GM12801 (cell line): ENCODE results near the gene SLIT3.

Source experiments
- TF ChIP-seq, protein P1 (sequence below): IDR thresholded peaks from one replicate; pipeline ENCODE4 v1.5.1; 2011; ENCODE audit warnings: control low read depth; ENCODE audit not compliant: insufficient read length; ENCODE audit errors: extremely low read depth

SLIT3 gene

GRCh38 chr5:168765551-168766425 is 535.2 kb downstream of the SLIT3 start:
- TF ChIP-seq, protein P1, sequence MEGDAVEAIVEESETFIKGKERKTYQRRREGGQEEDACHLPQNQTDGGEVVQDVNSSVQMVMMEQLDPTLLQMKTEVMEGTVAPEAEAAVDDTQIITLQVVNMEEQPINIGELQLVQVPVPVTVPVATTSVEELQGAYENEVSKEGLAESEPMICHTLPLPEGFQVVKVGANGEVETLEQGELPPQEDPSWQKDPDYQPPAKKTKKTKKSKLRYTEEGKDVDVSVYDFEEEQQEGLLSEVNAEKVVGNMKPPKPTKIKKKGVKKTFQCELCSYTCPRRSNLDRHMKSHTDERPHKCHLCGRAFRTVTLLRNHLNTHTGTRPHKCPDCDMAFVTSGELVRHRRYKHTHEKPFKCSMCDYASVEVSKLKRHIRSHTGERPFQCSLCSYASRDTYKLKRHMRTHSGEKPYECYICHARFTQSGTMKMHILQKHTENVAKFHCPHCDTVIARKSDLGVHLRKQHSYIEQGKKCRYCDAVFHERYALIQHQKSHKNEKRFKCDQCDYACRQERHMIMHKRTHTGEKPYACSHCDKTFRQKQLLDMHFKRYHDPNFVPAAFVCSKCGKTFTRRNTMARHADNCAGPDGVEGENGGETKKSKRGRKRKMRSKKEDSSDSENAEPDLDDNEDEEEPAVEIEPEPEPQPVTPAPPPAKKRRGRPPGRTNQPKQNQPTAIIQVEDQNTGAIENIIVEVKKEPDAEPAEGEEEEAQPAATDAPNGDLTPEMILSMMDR: no peak

DNA sequence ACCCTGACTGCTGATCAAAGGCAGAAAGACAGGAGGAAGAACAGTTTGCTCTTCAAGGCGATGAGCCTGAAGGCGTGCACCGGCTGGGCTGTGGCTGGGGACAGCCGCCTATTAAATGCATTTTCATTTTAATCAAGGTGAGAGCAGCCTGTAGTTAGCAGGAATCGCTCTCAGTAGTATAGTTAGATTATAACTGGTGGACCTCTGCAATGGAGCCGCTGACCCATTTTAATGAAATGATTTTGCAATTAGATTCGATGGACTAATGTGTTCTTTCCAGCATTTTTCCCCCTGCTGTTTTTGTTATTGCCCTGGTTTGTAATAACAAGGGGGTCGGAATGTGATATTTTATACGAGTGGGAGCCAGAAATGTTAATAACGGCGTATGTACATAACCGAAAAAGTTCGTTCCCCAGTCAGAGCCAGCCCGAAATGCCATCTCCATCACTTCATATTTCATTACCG is 535.8 kb downstream of the SLIT3 start:
- TF ChIP-seq, protein P1: no peak

GRCh38 chr5:168756453-168757391 is 544.2 kb downstream of the SLIT3 start:
- TF ChIP-seq, protein P1: no peak

GRCh38 chr5:168755548-168756093 is 545.3 kb downstream of the SLIT3 start:
- TF ChIP-seq, protein P1: no peak

DNA sequence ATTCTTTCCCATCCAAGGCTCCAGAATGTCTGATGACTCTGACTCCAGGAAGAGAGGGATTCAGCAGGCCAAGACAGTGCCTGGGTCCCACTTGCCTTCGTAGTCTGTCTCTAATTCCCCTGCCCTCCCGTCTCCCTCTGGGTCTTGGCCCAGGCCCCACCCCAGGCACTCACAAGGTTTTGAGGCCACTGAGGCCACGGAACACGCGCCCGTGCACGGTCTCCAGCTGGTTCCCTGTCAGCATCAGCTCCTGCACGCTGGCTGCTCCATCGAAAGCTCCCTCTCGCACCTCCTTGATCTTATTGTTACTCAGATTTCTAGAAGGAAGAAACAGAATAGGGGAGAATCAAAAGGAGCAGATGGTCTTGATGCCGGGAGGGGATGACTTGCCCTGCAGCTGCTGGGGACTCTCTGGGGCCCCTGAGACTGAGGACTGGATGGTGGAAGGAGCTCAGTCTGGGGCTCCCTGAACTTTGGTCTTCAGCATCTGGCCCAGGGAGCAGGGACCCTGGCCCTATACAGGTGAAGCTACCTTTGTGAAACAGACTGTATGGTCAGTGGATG is 547.2 kb downstream of the SLIT3 start:
- TF ChIP-seq, protein P1: no peak

GRCh38 chr5:168752416-168753190 is 548.3 kb downstream of the SLIT3 start:
- TF ChIP-seq, protein P1: no peak
